GM21717 (cell line): ENCODE results near the gene SEC24A.
"Not testable (repeated sequence)": the region's sequence is repeated elsewhere in the genome, so short reads cannot be mapped to it uniquely, and the experiment has no call there.

Experiments used
- ATAC-seq: cut with Tn5 transposase; IDR thresholded peaks from one replicate; pipeline ENCODE4 v1.9.1; 2021; ENCODE audit warnings: mild to moderate bottlenecking, moderate library complexity; ENCODE audit not compliant: unreplicated experiment

The SEC24A gene

GRCh38 chr5:134738963-134739661 is 90.5 kb downstream of the SEC24A start:
- no peak for ATAC-seq

- no peak for ATAC-seq
Measured at GRCh38 chr5:134741052-134741451, 92.5 kb downstream of the SEC24A start.

- ATAC-seq = no peak
Measured at GRCh38 chr5:134742134-134742533, 93.5 kb downstream of the SEC24A start.

DNA sequence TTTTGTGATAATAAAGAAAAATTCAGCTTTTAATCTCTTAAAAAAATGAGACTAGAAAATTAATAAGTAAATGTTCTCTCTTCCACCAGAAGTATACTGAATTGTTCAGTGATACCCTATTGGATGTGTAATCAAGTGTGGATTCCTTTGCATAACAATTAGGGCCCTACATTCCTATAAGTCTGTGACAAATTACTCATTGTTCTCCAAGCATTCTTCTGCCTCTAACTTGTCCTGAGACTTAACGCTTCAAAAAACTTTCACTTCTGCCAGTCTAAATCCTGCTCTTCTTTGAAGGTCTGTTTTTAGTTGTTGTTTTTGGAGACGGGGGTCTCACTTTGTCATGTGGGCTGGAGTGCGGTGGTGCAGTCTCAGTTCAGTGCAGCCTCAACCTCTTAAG is 100.8 kb downstream of the SEC24A start:
- ATAC-seq = no peak

- ATAC-seq = peak; percentile 31
Measured at GRCh38 chr5:134758176-134758503, 109.6 kb downstream of the SEC24A start.

GRCh38 chr5:134758504-134759341 is 110.1 kb downstream of the SEC24A start, which contains the start of gene DDX46:
Gene DDX46 (plus strand): TSS chr5:134758779. CDS start chr5:134758939, 160 bp downstream.
- ATAC-seq = peak; percentile 97

GRCh38 chr5:134767528-134768291 is 119.1 kb downstream of the SEC24A start:
- not testable (repeated sequence) for ATAC-seq

DNA sequence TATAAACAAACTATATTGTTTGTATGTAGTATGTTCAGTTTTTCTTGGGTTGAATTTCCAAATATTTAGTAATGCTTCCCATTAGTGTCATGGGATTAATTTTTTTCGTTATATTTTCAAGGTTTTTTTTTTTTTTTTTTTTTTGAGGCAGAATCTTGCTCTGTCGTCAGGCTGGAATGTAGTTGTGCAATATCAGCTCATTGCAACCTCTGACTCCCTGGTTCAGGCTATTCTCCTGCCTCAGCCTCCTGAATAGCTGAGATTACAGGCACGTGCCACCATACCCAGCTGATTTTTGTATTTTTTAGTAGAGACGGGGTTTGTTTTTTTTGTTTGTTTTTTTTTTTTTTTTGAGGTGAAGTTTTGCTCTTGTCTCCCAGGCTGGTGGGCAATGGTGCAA is 120.6 kb downstream of the SEC24A start:
- no peak for ATAC-seq

DNA sequence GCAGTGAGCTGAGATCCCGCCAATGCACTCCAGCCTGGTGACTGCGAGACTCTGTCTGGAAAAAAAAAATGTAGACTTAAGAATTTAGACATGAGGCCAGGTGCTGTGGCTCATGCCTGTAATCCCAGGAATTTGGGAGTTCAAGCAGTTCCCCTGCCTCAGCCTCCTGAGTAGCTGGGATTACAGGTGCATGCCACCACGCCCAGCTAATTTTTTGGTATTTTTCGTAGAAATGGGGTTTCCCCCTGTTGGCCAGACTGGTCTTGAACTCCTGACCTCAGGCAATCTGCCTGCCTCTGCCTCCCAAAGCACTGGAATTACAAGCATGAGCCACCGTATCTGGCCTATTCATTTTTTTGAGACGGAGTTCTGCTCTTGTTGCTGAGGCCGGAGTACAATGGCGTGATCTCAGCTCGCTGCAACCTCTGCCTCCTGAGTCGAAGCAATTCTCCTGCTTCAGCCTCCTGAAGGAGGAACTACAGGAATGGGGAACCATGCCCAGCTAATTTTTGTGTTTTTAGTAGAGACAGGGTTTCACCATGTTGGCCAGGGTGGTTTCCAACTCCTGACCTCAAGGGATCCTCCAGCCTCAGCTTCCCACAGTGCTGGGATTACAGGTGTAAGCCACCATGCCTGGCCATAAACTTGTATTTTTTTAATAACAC is 124.0 kb downstream of the SEC24A start:
- no peak for ATAC-seq

GRCh38 chr5:134777366-134777765 is 128.8 kb downstream of the SEC24A start:
- ATAC-seq = no peak
